HepG2 (cell line): ENCODE results near the gene SELENOM.

Experiments used
- NFE2L2 ChIP-seq: fragments of 150-350 bp; IDR thresholded peaks from 2 replicates; pipeline ENCODE4 v1.6.1; 2014; ENCODE audit warnings: low read length
- TF ChIP-seq, protein P1 (sequence below): sonication (generic); formaldehyde crosslinking; IDR thresholded peaks from 2 replicates; pipeline ENCODE4 v1.8.0; 2022; ENCODE audit warnings: missing genetic modification reagents, mild to moderate bottlenecking, borderline replicate concordance
- TF ChIP-seq, protein P2 (sequence below): sonication (generic); formaldehyde crosslinking; IDR thresholded peaks from 2 replicates; pipeline ENCODE4 v1.4.0; 2020; ENCODE audit warnings: missing genetic modification reagents, borderline replicate concordance
- TF ChIP-seq, protein P3 (sequence below): sonication (generic); formaldehyde crosslinking; IDR thresholded peaks from 2 replicates; pipeline ENCODE4 v1.4.0; 2020; ENCODE audit warnings: missing genetic modification reagents

DNA sequence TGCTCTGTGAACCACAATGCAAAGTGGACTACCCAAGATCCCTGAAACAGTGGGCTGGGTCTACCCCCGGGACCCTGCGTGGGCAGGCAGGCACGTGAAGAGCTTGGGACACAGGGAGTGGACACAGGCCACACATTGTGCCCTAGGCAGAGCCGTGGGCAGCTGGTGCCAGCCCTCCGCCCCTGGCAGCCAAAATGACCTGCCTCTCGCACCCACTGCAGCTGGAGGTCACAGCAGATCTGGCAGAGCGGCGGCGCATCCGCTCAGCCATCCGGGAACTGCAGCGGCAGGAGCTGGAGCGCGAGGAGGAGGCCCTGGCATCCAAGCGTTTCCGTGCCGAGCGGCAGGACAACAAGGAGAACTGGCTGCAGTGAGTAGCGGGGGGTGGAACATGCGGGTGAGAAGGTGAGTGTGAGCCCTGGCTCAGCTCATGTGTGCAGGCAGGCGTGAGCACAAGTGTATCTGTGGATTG, 19.6 kb downstream of the SELENOM start:
- TF ChIP-seq, protein P1, sequence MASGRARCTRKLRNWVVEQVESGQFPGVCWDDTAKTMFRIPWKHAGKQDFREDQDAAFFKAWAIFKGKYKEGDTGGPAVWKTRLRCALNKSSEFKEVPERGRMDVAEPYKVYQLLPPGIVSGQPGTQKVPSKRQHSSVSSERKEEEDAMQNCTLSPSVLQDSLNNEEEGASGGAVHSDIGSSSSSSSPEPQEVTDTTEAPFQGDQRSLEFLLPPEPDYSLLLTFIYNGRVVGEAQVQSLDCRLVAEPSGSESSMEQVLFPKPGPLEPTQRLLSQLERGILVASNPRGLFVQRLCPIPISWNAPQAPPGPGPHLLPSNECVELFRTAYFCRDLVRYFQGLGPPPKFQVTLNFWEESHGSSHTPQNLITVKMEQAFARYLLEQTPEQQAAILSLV (CRISPR knock-in tag) = no peak
- no peak for TF ChIP-seq NFE2L2
- TF ChIP-seq, protein P2, sequence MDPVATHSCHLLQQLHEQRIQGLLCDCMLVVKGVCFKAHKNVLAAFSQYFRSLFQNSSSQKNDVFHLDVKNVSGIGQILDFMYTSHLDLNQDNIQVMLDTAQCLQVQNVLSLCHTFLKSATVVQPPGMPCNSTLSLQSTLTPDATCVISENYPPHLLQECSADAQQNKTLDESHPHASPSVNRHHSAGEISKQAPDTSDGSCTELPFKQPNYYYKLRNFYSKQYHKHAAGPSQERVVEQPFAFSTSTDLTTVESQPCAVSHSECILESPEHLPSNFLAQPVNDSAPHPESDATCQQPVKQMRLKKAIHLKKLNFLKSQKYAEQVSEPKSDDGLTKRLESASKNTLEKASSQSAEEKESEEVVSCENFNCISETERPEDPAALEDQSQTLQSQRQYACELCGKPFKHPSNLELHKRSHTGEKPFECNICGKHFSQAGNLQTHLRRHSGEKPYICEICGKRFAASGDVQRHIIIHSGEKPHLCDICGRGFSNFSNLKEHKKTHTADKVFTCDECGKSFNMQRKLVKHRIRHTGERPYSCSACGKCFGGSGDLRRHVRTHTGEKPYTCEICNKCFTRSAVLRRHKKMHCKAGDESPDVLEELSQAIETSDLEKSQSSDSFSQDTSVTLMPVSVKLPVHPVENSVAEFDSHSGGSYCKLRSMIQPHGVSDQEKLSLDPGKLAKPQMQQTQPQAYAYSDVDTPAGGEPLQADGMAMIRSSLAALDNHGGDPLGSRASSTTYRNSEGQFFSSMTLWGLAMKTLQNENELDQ (CRISPR knock-in tag) = no peak
- TF ChIP-seq, protein P3, sequence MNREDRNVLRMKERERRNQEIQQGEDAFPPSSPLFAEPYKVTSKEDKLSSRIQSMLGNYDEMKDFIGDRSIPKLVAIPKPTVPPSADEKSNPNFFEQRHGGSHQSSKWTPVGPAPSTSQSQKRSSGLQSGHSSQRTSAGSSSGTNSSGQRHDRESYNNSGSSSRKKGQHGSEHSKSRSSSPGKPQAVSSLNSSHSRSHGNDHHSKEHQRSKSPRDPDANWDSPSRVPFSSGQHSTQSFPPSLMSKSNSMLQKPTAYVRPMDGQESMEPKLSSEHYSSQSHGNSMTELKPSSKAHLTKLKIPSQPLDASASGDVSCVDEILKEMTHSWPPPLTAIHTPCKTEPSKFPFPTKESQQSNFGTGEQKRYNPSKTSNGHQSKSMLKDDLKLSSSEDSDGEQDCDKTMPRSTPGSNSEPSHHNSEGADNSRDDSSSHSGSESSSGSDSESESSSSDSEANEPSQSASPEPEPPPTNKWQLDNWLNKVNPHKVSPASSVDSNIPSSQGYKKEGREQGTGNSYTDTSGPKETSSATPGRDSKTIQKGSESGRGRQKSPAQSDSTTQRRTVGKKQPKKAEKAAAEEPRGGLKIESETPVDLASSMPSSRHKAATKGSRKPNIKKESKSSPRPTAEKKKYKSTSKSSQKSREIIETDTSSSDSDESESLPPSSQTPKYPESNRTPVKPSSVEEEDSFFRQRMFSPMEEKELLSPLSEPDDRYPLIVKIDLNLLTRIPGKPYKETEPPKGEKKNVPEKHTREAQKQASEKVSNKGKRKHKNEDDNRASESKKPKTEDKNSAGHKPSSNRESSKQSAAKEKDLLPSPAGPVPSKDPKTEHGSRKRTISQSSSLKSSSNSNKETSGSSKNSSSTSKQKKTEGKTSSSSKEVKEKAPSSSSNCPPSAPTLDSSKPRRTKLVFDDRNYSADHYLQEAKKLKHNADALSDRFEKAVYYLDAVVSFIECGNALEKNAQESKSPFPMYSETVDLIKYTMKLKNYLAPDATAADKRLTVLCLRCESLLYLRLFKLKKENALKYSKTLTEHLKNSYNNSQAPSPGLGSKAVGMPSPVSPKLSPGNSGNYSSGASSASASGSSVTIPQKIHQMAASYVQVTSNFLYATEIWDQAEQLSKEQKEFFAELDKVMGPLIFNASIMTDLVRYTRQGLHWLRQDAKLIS = no peak
